ENCODE measurements around the gene FAM131B. TPM values are rescaled to one million over a fixed set of nuclear protein-coding genes. Genes with fewer than 3 reads are reported as not detected.

Gene FAM131B
- total RNA-seq, 1 experiment from 2014 or later, result 25.3 TPM

GRCh38 chr7:143352531-143353002 lies 9.9 kb downstream of the FAM131B start:
- DNase-seq (ENCODE audit: low spot score), result no peak
- CTCF ChIA-PET, result interaction anchor here (1.1 kb wide), 1 partner anchor 28 kb away, joined by 4 read pairs; no protein-coding TSS in a partner anchor
- POLR2A ChIA-PET, result no interaction called here

GRCh38 chr7:143351574-143351973 lies 10.9 kb downstream of the FAM131B start:
- Mint-ChIP-seq H3K4me1 (peaks cover 20% of the 10 kb centered on the region), H3K27me3 (ENCODE audit: low read depth) (peaks cover 8% of the 10 kb centered on the region), H3K9me3 (peaks cover 5% of the 10 kb centered on the region; the same call in 1 of the 2 replicates), H3K4me3 (no peak overlapping the region), H3K27ac (peak overlapping the region; percentile 46; the same call in 1 of the 2 replicates), H3K36me3 (peaks cover 6% of the 10 kb centered on the region; the same call in 1 of the 2 replicates)
- ChIA-PET POLR2A (no interaction called here), CTCF (interaction anchor here (3.8 kb wide), 1 partner anchor 28 kb away, joined by 12 read pairs; no protein-coding TSS in a partner anchor)
- DNase-seq (ENCODE audit: low spot score) (no peak), ATAC-seq (no peak)
- no peak for TF ChIP-seq NFATC4 (CRISPR knock-in tag; IDR thresholded peaks at IDR 0.05)
- TF ChIP-seq SMAD3 (CRISPR knock-in tag; IDR thresholded peaks at IDR 0.05; ENCODE audit: borderline replicate concordance), result no peak
- TF ChIP-seq TEAD4 (CRISPR knock-in tag; IDR thresholded peaks at IDR 0.05), result no peak
- TF ChIP-seq FOXK1 (CRISPR knock-in tag; IDR thresholded peaks at IDR 0.05), result no peak
- TF ChIP-seq ZNF317 (CRISPR knock-in tag; IDR thresholded peaks at IDR 0.05; ENCODE audit: borderline replicate concordance, low read depth), result no peak
- TF ChIP-seq AR (CRISPR knock-in tag; IDR thresholded peaks at IDR 0.05), result no peak
- TF ChIP-seq MXD4 (CRISPR knock-in tag; IDR thresholded peaks at IDR 0.05; ENCODE audit: borderline replicate concordance), result no peak
- no peak for TF ChIP-seq NR1H2 (CRISPR knock-in tag; IDR thresholded peaks at IDR 0.05)
- no peak for TF ChIP-seq STAT6 (CRISPR knock-in tag; conservative IDR thresholded peaks at IDR 0.05; ENCODE audit: low read depth)
- no peak for TF ChIP-seq NR2C2 (CRISPR knock-in tag; IDR thresholded peaks at IDR 0.05)
- TF ChIP-seq MAX (CRISPR knock-in tag; IDR thresholded peaks at IDR 0.05), result no peak

More at GRCh38 chr7:143352531-143353002, 9.9 kb downstream of the FAM131B start:
- no peak overlapping the region for H3K27ac Mint-ChIP-seq
- no peak overlapping the region for H3K4me3 Mint-ChIP-seq
- peaks cover 14% of the 10 kb centered on the region for H3K36me3 Mint-ChIP-seq
- peak; percentile 20 for ATAC-seq
- H3K4me1 Mint-ChIP-seq, result peaks cover 20% of the 10 kb centered on the region
- TF ChIP-seq TEAD1 (CRISPR knock-in tag; IDR thresholded peaks at IDR 0.05), result no peak
- TF ChIP-seq JUN (CRISPR knock-in tag; IDR thresholded peaks at IDR 0.05), result no peak
- TF ChIP-seq NFATC4 (CRISPR knock-in tag; IDR thresholded peaks at IDR 0.05), result no peak
- no peak for TF ChIP-seq TCF7 (CRISPR knock-in tag; IDR thresholded peaks at IDR 0.05; ENCODE audit: low read depth)
- TF ChIP-seq SOX15 (CRISPR knock-in tag; IDR thresholded peaks at IDR 0.05), result no peak
- TF ChIP-seq ATF2 (CRISPR knock-in tag; IDR thresholded peaks at IDR 0.05; ENCODE audit: borderline replicate concordance, low read depth), result no peak
- TF ChIP-seq ZNF532 (CRISPR knock-in tag; IDR thresholded peaks at IDR 0.05; ENCODE audit: borderline replicate concordance), result no peak
- TF ChIP-seq FOXK1 (CRISPR knock-in tag; IDR thresholded peaks at IDR 0.05), result no peak
- no peaks in the 10 kb centered on the region for H3K9me3 Mint-ChIP-seq
- H3K27me3 Mint-ChIP-seq (ENCODE audit: low read depth), result peaks cover 2% of the 10 kb centered on the region; the same call in 1 of the 2 replicates
